Vagina (tissue), 2 donors: ENCODE measurements around the gene CALHM4. TPM values are rescaled to one million over a fixed set of nuclear protein-coding genes. Genes with fewer than 3 reads are reported as not detected.

Experiments
- DNase-seq, 2 donors: peaks; one replicate each; pipeline ENCODE4 v3.0.0-alpha.2; 2017; ENCODE audit errors: extremely low spot score in 2 of 2
- H3K27ac ChIP-seq: fragments of 200-600 bp; sonication (generic); one replicate; pipeline ENCODE4 v1.5.1; 2019
- H3K27me3 ChIP-seq: fragments of 200-600 bp; sonication (generic); one replicate; pipeline ENCODE4 v1.5.1; 2019
- H3K36me3 ChIP-seq, 2 donors: fragments of 200-600 bp; sonication (generic); one replicate each; pipeline ENCODE4 v1.5.1; 2017 to 2019
- H3K4me1 ChIP-seq: fragments of 200-600 bp; sonication (generic); one replicate; pipeline ENCODE4 v1.5.1; 2019
- H3K4me3 ChIP-seq, 2 donors: fragments of 200-600 bp; sonication (generic); 1 replicate in 1 of 2; 2 replicates in 1 of 2; pipeline ENCODE4 v1.5.1; 2016 to 2019
- H3K9me3 ChIP-seq: fragments of 200-600 bp; sonication (generic); one replicate; pipeline ENCODE4 v1.5.1; 2019
- CTCF ChIP-seq, 3 experiments: fragments of 450-650 bp in 2 of 3; fragments of 200-600 bp in 1 of 3; sonication (generic) in 1 of 3; IDR thresholded peaks; one replicate each; pipeline ENCODE4 v1.5.1; 2017 to 2019; ENCODE audit warnings: antibody characterized with exemption in 3 of 3, mild to moderate bottlenecking in 2 of 3, moderate library complexity in 2 of 3
- POLR2A ChIP-seq, 2 donors: fragments of 450-650 bp; IDR thresholded peaks; one replicate each; pipeline ENCODE4 v1.6.1; 2017; ENCODE audit warnings: antibody characterized with exemption in 2 of 2, mild to moderate bottlenecking in 2 of 2, moderate library complexity in 2 of 2
- POLR2AphosphoS5 ChIP-seq, 2 donors: sonication (generic); formaldehyde crosslinking; IDR thresholded peaks; one replicate each; pipeline ENCODE4 v1.9.0; 2017; ENCODE audit warnings: antibody characterized with exemption in 2 of 2, mild to moderate bottlenecking in 2 of 2, low read depth in 1 of 2; ENCODE audit not compliant: insufficient read depth in 1 of 2
- intact Hi-C: fragments of 100-400 bp; cut with DNase I; formaldehyde crosslinking; loops from one replicate; pipeline ENCODE4 v1.15.1; 2023
- total RNA-seq: library from RNA; depleted of rRNA; stranded (reverse); fragments of >200 nt; gene quantifications from one replicate; pipeline ENCODE4 v1.2.3, GENCODE V29; 2016

Gene CALHM4
- total RNA-seq, 1 donor from 2014 or later: not detected

- H3K36me3 ChIP-seq: peaks cover 0 to 19% of the 10 kb centered on the region in 2 donors
- H3K27me3 ChIP-seq: no peaks in the 10 kb centered on the region
- H3K4me3 ChIP-seq: no peak overlapping the region
- DNase-seq: no peak
- no peak overlapping the region for H3K27ac ChIP-seq
- intact Hi-C loops: no loop called here
- H3K4me1 ChIP-seq: peaks cover 10% of the 10 kb centered on the region
- no peaks in the 10 kb centered on the region for H3K9me3 ChIP-seq
- TF ChIP-seq POLR2AphosphoS5 (IDR thresholded peaks at IDR 0.05; ENCODE audit: insufficient read depth in 1 of 2, low read depth in 1 of 2) (no peak), CTCF (IDR thresholded peaks at IDR 0.05) (no peak), POLR2A (IDR thresholded peaks at IDR 0.05) (no peak)
Measured at GRCh38 chr6:116579143-116579542, 25.6 kb downstream of the CALHM4 start.

GRCh38 chr6:116580198-116580597 is 26.6 kb downstream of the CALHM4 start:
- peaks cover 0 to 18% of the 10 kb centered on the region in 2 donors for H3K36me3 ChIP-seq
- no peaks in the 10 kb centered on the region for H3K27me3 ChIP-seq
- H3K4me3 ChIP-seq: no peak overlapping the region
- no peak for DNase-seq
- TF ChIP-seq CTCF (IDR thresholded peaks at IDR 0.05): no peak
- no peak for TF ChIP-seq POLR2A (IDR thresholded peaks at IDR 0.05)
- TF ChIP-seq POLR2AphosphoS5 (IDR thresholded peaks at IDR 0.05; ENCODE audit: insufficient read depth in 1 of 2, low read depth in 1 of 2): no peak
- intact Hi-C loops: no loop called here
- no peaks in the 10 kb centered on the region for H3K9me3 ChIP-seq
- peaks cover 9% of the 10 kb centered on the region for H3K4me1 ChIP-seq
- no peak overlapping the region for H3K27ac ChIP-seq

- TF ChIP-seq CTCF (IDR thresholded peaks at IDR 0.05): no peak
- no peak for TF ChIP-seq POLR2A (IDR thresholded peaks at IDR 0.05)
- TF ChIP-seq POLR2AphosphoS5 (IDR thresholded peaks at IDR 0.05; ENCODE audit: insufficient read depth in 1 of 2, low read depth in 1 of 2): no peak
- Histone ChIP-seq H3K4me3 (no peak overlapping the region), H3K36me3 (peaks cover 0 to 39% of the 10 kb centered on the region in 2 donors), H3K4me1 (no peaks in the 10 kb centered on the region), H3K9me3 (no peaks in the 10 kb centered on the region), H3K27ac (no peak overlapping the region), H3K27me3 (no peaks in the 10 kb centered on the region)
- no peak for DNase-seq
- intact Hi-C loops: no loop called here
Measured at GRCh38 chr6:116586276-116586675, 32.7 kb downstream of the CALHM4 start.

GRCh38 chr6:116586738-116587137 is 33.2 kb downstream of the CALHM4 start:
- H3K9me3 ChIP-seq: no peaks in the 10 kb centered on the region
- H3K4me3 ChIP-seq: no peak overlapping the region
- no peak overlapping the region for H3K27ac ChIP-seq
- TF ChIP-seq CTCF (IDR thresholded peaks at IDR 0.05) (no peak), POLR2A (IDR thresholded peaks at IDR 0.05) (no peak), POLR2AphosphoS5 (IDR thresholded peaks at IDR 0.05; ENCODE audit: insufficient read depth in 1 of 2, low read depth in 1 of 2) (no peak)
- no peaks in the 10 kb centered on the region for H3K4me1 ChIP-seq
- H3K27me3 ChIP-seq: no peaks in the 10 kb centered on the region
- H3K36me3 ChIP-seq: peaks cover 0 to 43% of the 10 kb centered on the region in 2 donors
- intact Hi-C loops: no loop called here
- no peak for DNase-seq

GRCh38 chr6:116595247-116595646 is 41.7 kb downstream of the CALHM4 start:
- Histone ChIP-seq H3K36me3 (peaks cover 0 to 54% of the 10 kb centered on the region in 2 donors), H3K27ac (no peak overlapping the region), H3K9me3 (no peaks in the 10 kb centered on the region), H3K4me3 (no peak overlapping the region), H3K27me3 (no peaks in the 10 kb centered on the region), H3K4me1 (no peaks in the 10 kb centered on the region)
- intact Hi-C loops: no loop called here
- no peak for DNase-seq
- TF ChIP-seq CTCF (IDR thresholded peaks at IDR 0.05): no peak
- TF ChIP-seq POLR2AphosphoS5 (IDR thresholded peaks at IDR 0.05; ENCODE audit: insufficient read depth in 1 of 2, low read depth in 1 of 2): no peak
- no peak for TF ChIP-seq POLR2A (IDR thresholded peaks at IDR 0.05)
